Peyer's patch (tissue), 4 donors: Measurements from ENCODE around the gene SLC9A4.

Experiments
- CTCF ChIP-seq, 6 experiments: fragments of 450-650 bp in 4 of 6; fragments of 200-600 bp in 2 of 6; sonication (generic) in 1 of 6; IDR thresholded peaks; one replicate each; pipeline ENCODE4 v1.5.1; 2017 to 2019; ENCODE audit warnings: antibody characterized with exemption in 6 of 6, mild to moderate bottlenecking in 3 of 6, moderate library complexity in 1 of 6
- POLR2A ChIP-seq, 2 donors: fragments of 450-650 bp; IDR thresholded peaks; one replicate each; pipeline ENCODE4 v1.5.1; 2017; ENCODE audit warnings: antibody characterized with exemption in 2 of 2, mild to moderate bottlenecking in 2 of 2, moderate library complexity in 2 of 2

GRCh38 chr2:102460467-102460866 is 12.6 kb upstream of the SLC9A4 start:
- TF ChIP-seq CTCF (IDR thresholded peaks at IDR 0.05) (no peak), POLR2A (IDR thresholded peaks at IDR 0.05) (no peak)
